ENCODE measurements around the gene DLD.

GRCh38 chr7:107891636-107892366 lies 818 bp downstream of the DLD start:
- TF ChIP-seq POLR2A (IDR thresholded peaks at IDR 0.05): no peak
- TF ChIP-seq CTCF (IDR thresholded peaks at IDR 0.05): no peak

Measured in testis (tissue), 2 donors.